ENCODE results near the gene ANKRD28. TPM values are rescaled to one million over a fixed set of nuclear protein-coding genes. Genes with fewer than 3 reads are reported as not detected.
"Not testable (repeated sequence)": the region's sequence is repeated elsewhere in the genome, so short reads cannot be mapped to it uniquely, and the experiment has no call there.

Gene ANKRD28
- total RNA-seq, 1 donor from 2014 or later: 39.6 TPM

- Mint-ChIP-seq H3K4me1 (ENCODE audit: low read depth) (peaks cover 54% of the 10 kb centered on the region), H3K27me3 (ENCODE audit: insufficient read depth) (no peaks in the 10 kb centered on the region)
These were observed 21.3 kb upstream of the ANKRD28 start for GRCh38 chr3:15819043-15819442.

GRCh38 chr3:15815696-15816095, 17.9 kb upstream of the ANKRD28 start:
- H3K9me3 Mint-ChIP-seq: no peaks in the 10 kb centered on the region
- no peak for DNase-seq (ENCODE audit: low spot score)
- H3K36me3 Mint-ChIP-seq (ENCODE audit: low read depth): peaks cover 1% of the 10 kb centered on the region
- no peak overlapping the region for H3K27ac Mint-ChIP-seq
- H3K4me3 Mint-ChIP-seq: no peak overlapping the region
- H3K4me1 Mint-ChIP-seq (ENCODE audit: low read depth): peaks cover 57% of the 10 kb centered on the region
- intact Hi-C loops (cut with micrococcal nuclease): loop anchor here (1.0 to 2.0 kb wide), 3 partner anchors 233 to 432 kb away; no protein-coding TSS in a partner anchor
- no peaks in the 10 kb centered on the region for H3K27me3 Mint-ChIP-seq (ENCODE audit: insufficient read depth)

More at GRCh38 chr3:15819043-15819442, 21.3 kb upstream of the ANKRD28 start:
- intact Hi-C loops (cut with micrococcal nuclease): no loop called here
- no peak for DNase-seq (ENCODE audit: low spot score)
- no peak overlapping the region for H3K27ac Mint-ChIP-seq
- no peak overlapping the region for H3K4me3 Mint-ChIP-seq
- H3K9me3 Mint-ChIP-seq: no peaks in the 10 kb centered on the region
- H3K36me3 Mint-ChIP-seq (ENCODE audit: low read depth): no peaks in the 10 kb centered on the region

- DNase-seq (ENCODE audit: low spot score); H3K36me3 Mint-ChIP-seq (ENCODE audit: low read depth); H3K27ac Mint-ChIP-seq; H3K9me3 Mint-ChIP-seq; H3K4me3 Mint-ChIP-seq; H3K27me3 Mint-ChIP-seq (ENCODE audit: insufficient read depth): not testable (repeated sequence)
- peaks cover 62% of the 10 kb centered on the region for H3K4me1 Mint-ChIP-seq (ENCODE audit: low read depth)
- intact Hi-C loops (cut with micrococcal nuclease): loop anchor here (2.0 to 5.0 kb wide), 6 partner anchors 14 to 606 kb away; partner anchors contain the start of genes CAPN7, EAF1 and METTL6
These were observed 15.3 kb upstream of the ANKRD28 start for GRCh38 chr3:15813079-15813478.

- no peak for DNase-seq (ENCODE audit: low spot score)
- H3K4me1 Mint-ChIP-seq (ENCODE audit: low read depth): peaks cover 64% of the 10 kb centered on the region
- H3K4me3 Mint-ChIP-seq: no peak overlapping the region
- H3K36me3 Mint-ChIP-seq (ENCODE audit: low read depth): peaks cover 10% of the 10 kb centered on the region
- no peaks in the 10 kb centered on the region for H3K27me3 Mint-ChIP-seq (ENCODE audit: insufficient read depth)
- H3K9me3 Mint-ChIP-seq: no peaks in the 10 kb centered on the region
- intact Hi-C loops (cut with micrococcal nuclease): loop anchor here (1.0 to 5.0 kb wide), 8 partner anchors 13 to 605 kb away; partner anchors contain the start of genes BTD, CAPN7, EAF1 and HACL1
- no peak overlapping the region for H3K27ac Mint-ChIP-seq
These were observed 14.4 kb upstream of the ANKRD28 start for GRCh38 chr3:15812183-15812582.

- intact Hi-C loops (cut with micrococcal nuclease): loop anchor here (5.0 kb wide), 4 partner anchors 43 to 603 kb away; partner anchors contain the start of genes CAPN7, EAF1 and METTL6
- no peak for DNase-seq (ENCODE audit: low spot score)
- Mint-ChIP-seq H3K27ac (peak overlapping the region; percentile 59), H3K36me3 (ENCODE audit: low read depth) (peaks cover 14% of the 10 kb centered on the region), H3K4me3 (no peak overlapping the region), H3K9me3 (no peaks in the 10 kb centered on the region), H3K27me3 (ENCODE audit: insufficient read depth) (no peaks in the 10 kb centered on the region), H3K4me1 (ENCODE audit: low read depth) (peaks cover 62% of the 10 kb centered on the region)
These were observed 12.9 kb upstream of the ANKRD28 start for GRCh38 chr3:15810702-15811101.

GRCh38 chr3:15809313-15809712, 11.5 kb upstream of the ANKRD28 start:
- Mint-ChIP-seq H3K27ac (no peak overlapping the region), H3K9me3 (no peaks in the 10 kb centered on the region), H3K36me3 (ENCODE audit: low read depth) (peaks cover 14% of the 10 kb centered on the region), H3K4me3 (no peak overlapping the region), H3K4me1 (ENCODE audit: low read depth) (peaks cover 68% of the 10 kb centered on the region), H3K27me3 (ENCODE audit: insufficient read depth) (no peaks in the 10 kb centered on the region)
- DNase-seq (ENCODE audit: low spot score): no peak
- intact Hi-C loops (cut with micrococcal nuclease): no loop called here

- no peak overlapping the region for H3K27ac Mint-ChIP-seq
- intact Hi-C loops (cut with micrococcal nuclease): no loop called here
- peaks cover 74% of the 10 kb centered on the region for H3K4me1 Mint-ChIP-seq (ENCODE audit: low read depth)
- peaks cover 16% of the 10 kb centered on the region for H3K36me3 Mint-ChIP-seq (ENCODE audit: low read depth)
- no peaks in the 10 kb centered on the region for H3K9me3 Mint-ChIP-seq
- no peak overlapping the region for H3K4me3 Mint-ChIP-seq
- no peak for DNase-seq (ENCODE audit: low spot score)
- no peaks in the 10 kb centered on the region for H3K27me3 Mint-ChIP-seq (ENCODE audit: insufficient read depth)
These were observed 11.0 kb upstream of the ANKRD28 start for GRCh38 chr3:15808679-15809310.

GRCh38 chr3:15805756-15806266, 8.0 kb upstream of the ANKRD28 start:
- DNase-seq (ENCODE audit: low spot score): no peak
- Mint-ChIP-seq H3K27me3 (ENCODE audit: insufficient read depth) (no peaks in the 10 kb centered on the region), H3K4me1 (ENCODE audit: low read depth) (peaks cover 85% of the 10 kb centered on the region), H3K36me3 (ENCODE audit: low read depth) (peaks cover 25% of the 10 kb centered on the region), H3K9me3 (peaks cover 9% of the 10 kb centered on the region), H3K27ac (peak overlapping the region; percentile 35), H3K4me3 (no peak overlapping the region)
- intact Hi-C loops (cut with micrococcal nuclease): no loop called here

GRCh38 chr3:15804553-15805095, 6.8 kb upstream of the ANKRD28 start:
- Mint-ChIP-seq H3K27ac (peak overlapping the region; percentile 81), H3K4me3 (no peak overlapping the region), H3K27me3 (ENCODE audit: insufficient read depth) (no peaks in the 10 kb centered on the region), H3K9me3 (peaks cover 9% of the 10 kb centered on the region), H3K4me1 (ENCODE audit: low read depth) (peaks cover 87% of the 10 kb centered on the region), H3K36me3 (ENCODE audit: low read depth) (peaks cover 27% of the 10 kb centered on the region)
- intact Hi-C loops (cut with micrococcal nuclease): no loop called here
- no peak for DNase-seq (ENCODE audit: low spot score)

GRCh38 chr3:15803921-15804320, 6.1 kb upstream of the ANKRD28 start:
- Mint-ChIP-seq H3K36me3 (ENCODE audit: low read depth) (peaks cover 23% of the 10 kb centered on the region), H3K9me3 (peaks cover 9% of the 10 kb centered on the region), H3K27ac (no peak overlapping the region), H3K27me3 (ENCODE audit: insufficient read depth) (no peaks in the 10 kb centered on the region), H3K4me1 (ENCODE audit: low read depth) (peaks cover 88% of the 10 kb centered on the region), H3K4me3 (no peak overlapping the region)
- intact Hi-C loops (cut with micrococcal nuclease): no loop called here
- DNase-seq (ENCODE audit: low spot score): no peak

- peak overlapping the region; percentile 15 for H3K4me3 Mint-ChIP-seq
These were observed 3.5 kb upstream of the ANKRD28 start for GRCh38 chr3:15801298-15801697.

GRCh38 chr3:15800780-15801179, 3.0 kb upstream of the ANKRD28 start:
- Mint-ChIP-seq H3K9me3 (peaks cover 9% of the 10 kb centered on the region), H3K4me1 (ENCODE audit: low read depth) (peaks cover 90% of the 10 kb centered on the region), H3K27me3 (ENCODE audit: insufficient read depth) (no peaks in the 10 kb centered on the region), H3K4me3 (no peak overlapping the region), H3K27ac (peak overlapping the region; percentile 76), H3K36me3 (ENCODE audit: low read depth) (peaks cover 14% of the 10 kb centered on the region)
- intact Hi-C loops (cut with micrococcal nuclease): no loop called here
- DNase-seq (ENCODE audit: low spot score): no peak

More at GRCh38 chr3:15801298-15801697, 3.5 kb upstream of the ANKRD28 start:
- no peak for DNase-seq (ENCODE audit: low spot score)
- intact Hi-C loops (cut with micrococcal nuclease): no loop called here
- Mint-ChIP-seq H3K27me3 (ENCODE audit: insufficient read depth) (no peaks in the 10 kb centered on the region), H3K36me3 (ENCODE audit: low read depth) (peaks cover 14% of the 10 kb centered on the region), H3K4me1 (ENCODE audit: low read depth) (peaks cover 92% of the 10 kb centered on the region), H3K9me3 (peaks cover 9% of the 10 kb centered on the region), H3K27ac (peak overlapping the region; percentile 61)

GRCh38 chr3:15800327-15800726, 2.5 kb upstream of the ANKRD28 start:
- Mint-ChIP-seq H3K27me3 (ENCODE audit: insufficient read depth) (no peaks in the 10 kb centered on the region), H3K4me1 (ENCODE audit: low read depth) (peaks cover 90% of the 10 kb centered on the region), H3K9me3 (peaks cover 9% of the 10 kb centered on the region), H3K27ac (peak overlapping the region; percentile 76), H3K4me3 (no peak overlapping the region), H3K36me3 (ENCODE audit: low read depth) (peaks cover 14% of the 10 kb centered on the region)
- intact Hi-C loops (cut with micrococcal nuclease): no loop called here
- no peak for DNase-seq (ENCODE audit: low spot score)

Data from activated T-helper 1 cell treated with anti-CD3 and anti-CD28 coated beads, Interleukin-12 subunit alpha, Interleukin-12 subunit beta, Interleukin-2, Interleukin-4 antibody, amounts not matched to agents 30 ng/mL and 10 ng/mL and 1 ng/mL, durations not matched to agents 14 hours and 24 hours and 36 hours (primary cell).